K562 (cell line): ENCODE data around the gene XPC.

Experiments
- CXXC5 ChIP-seq: fragments of 250-450 bp; sonication (Bioruptor Pico); IDR thresholded peaks from 2 replicates; pipeline ENCODE4 v1.8.0; 2022; ENCODE audit warnings: inconsistent platforms, mild to moderate bottlenecking, moderate library complexity
- MTA2 ChIP-seq: fragments of 450-650 bp; IDR thresholded peaks from 2 replicates; pipeline ENCODE4 v1.6.1; 2016; ENCODE audit warnings: low read depth
- POLR2A ChIP-seq: fragments of 450-650 bp; conservative IDR thresholded peaks from 2 replicates; pipeline ENCODE4 v1.6.1; 2016
- POLR2AphosphoS2 ChIP-seq: IDR thresholded peaks from 2 replicates; pipeline ENCODE4 v1.6.1; 2012; ENCODE audit warnings: low read length, improper control_type of control experiment
- RNF2 ChIP-seq: sonication (generic); IDR thresholded peaks from 2 replicates; pipeline ENCODE4 v1.6.1; 2016
- SMC3 ChIP-seq: conservative IDR thresholded peaks from 2 replicates; pipeline ENCODE4 v1.6.1; 2011; ENCODE audit warnings: low read depth, low read length, improper control_type of control experiment; ENCODE audit not compliant: insufficient read depth
- SPI1 ChIP-seq: IDR thresholded peaks from 2 replicates; pipeline ENCODE4 v1.6.1; 2011; ENCODE audit warnings: low read depth, low read length, control low read depth, borderline replicate concordance
- TCF7L2 ChIP-seq: fragments of 150-350 bp; IDR thresholded peaks from 2 replicates; pipeline ENCODE4 v1.6.1; 2016; ENCODE audit warnings: low read depth, mild to moderate bottlenecking, low read length, moderate library complexity
- TF ChIP-seq, protein P1 (sequence below): fragments of 250-450 bp; sonication (Bioruptor Pico); IDR thresholded peaks from 2 replicates; pipeline ENCODE4 v1.4.0; 2020; ENCODE audit warnings: mild to moderate bottlenecking, moderate library complexity, borderline replicate concordance
- TF ChIP-seq, protein P2 (sequence below): sonication (generic); formaldehyde crosslinking; IDR thresholded peaks from 2 replicates; pipeline ENCODE4 v1.9.0; 2022; ENCODE audit warnings: mild to moderate bottlenecking, missing genetic modification reagents
- TF ChIP-seq, protein P3 (sequence below), 2 experiments: fragments of 450-650 bp; formaldehyde crosslinking in 1 of 2; IDR thresholded peaks; 2 replicates each; pipeline versions ENCODE4 v1.4.0 to v1.6.1; 2014 to 2020; ENCODE audit warnings: mild to moderate bottlenecking in 2 of 2, borderline replicate concordance in 1 of 2, low read depth in 1 of 2
- TF ChIP-seq, protein P4 (sequence below), 2 experiments: fragments of 450-650 bp in 1 of 2; sonication (generic) in 1 of 2; formaldehyde crosslinking in 1 of 2; IDR thresholded peaks in 1 of 2; conservative IDR thresholded peaks in 1 of 2; 2 replicates each; pipeline versions ENCODE4 v1.6.1 to v1.8.1; 2016 to 2023; ENCODE audit warnings: mild to moderate bottlenecking in 2 of 2, moderate library complexity in 2 of 2, inconsistent platforms in 1 of 2, missing genetic modification reagents in 1 of 2
- TF ChIP-seq, protein P5 (sequence below): fragments of 450-650 bp; formaldehyde crosslinking; IDR thresholded peaks from 2 replicates; pipeline ENCODE4 v1.4.0; 2022; ENCODE audit warnings: missing genetic modification characterization

DNA sequence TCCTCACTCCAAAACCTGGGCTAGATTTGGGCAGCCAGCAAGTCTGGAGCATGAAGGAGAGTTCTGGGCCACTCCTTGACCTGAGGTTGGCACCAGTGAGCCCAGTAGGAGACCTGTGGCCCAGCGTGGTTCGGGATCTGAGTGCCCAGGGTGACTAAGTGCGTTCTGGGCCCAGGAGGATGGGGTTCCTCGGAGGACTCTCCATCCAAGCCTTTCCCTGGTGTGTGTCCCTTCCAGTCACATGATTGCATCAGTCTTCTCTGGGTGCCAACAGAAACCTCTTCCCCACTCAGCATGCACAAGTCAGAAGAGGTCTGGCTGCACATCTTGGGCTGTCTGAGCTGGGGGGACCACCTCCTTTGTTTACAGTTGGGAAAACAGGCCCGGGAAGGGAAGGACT, 38.6 kb downstream of the XPC start:
- TF ChIP-seq, protein P1, sequence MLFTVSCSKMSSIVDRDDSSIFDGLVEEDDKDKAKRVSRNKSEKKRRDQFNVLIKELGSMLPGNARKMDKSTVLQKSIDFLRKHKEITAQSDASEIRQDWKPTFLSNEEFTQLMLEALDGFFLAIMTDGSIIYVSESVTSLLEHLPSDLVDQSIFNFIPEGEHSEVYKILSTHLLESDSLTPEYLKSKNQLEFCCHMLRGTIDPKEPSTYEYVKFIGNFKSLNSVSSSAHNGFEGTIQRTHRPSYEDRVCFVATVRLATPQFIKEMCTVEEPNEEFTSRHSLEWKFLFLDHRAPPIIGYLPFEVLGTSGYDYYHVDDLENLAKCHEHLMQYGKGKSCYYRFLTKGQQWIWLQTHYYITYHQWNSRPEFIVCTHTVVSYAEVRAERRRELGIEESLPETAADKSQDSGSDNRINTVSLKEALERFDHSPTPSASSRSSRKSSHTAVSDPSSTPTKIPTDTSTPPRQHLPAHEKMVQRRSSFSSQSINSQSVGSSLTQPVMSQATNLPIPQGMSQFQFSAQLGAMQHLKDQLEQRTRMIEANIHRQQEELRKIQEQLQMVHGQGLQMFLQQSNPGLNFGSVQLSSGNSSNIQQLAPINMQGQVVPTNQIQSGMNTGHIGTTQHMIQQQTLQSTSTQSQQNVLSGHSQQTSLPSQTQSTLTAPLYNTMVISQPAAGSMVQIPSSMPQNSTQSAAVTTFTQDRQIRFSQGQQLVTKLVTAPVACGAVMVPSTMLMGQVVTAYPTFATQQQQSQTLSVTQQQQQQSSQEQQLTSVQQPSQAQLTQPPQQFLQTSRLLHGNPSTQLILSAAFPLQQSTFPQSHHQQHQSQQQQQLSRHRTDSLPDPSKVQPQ (CRISPR knock-in tag) = no peak
- TF ChIP-seq TCF7L2 (no peak), SMC3 (no peak), SPI1 (no peak), POLR2A (no peak), CXXC5 (CRISPR knock-in tag) (no peak), MTA2 (no peak), RNF2 (no peak), POLR2AphosphoS2 (no peak)
- TF ChIP-seq, protein P2, sequence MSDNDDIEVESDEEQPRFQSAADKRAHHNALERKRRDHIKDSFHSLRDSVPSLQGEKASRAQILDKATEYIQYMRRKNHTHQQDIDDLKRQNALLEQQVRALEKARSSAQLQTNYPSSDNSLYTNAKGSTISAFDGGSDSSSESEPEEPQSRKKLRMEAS (CRISPR knock-in tag) = no peak
- TF ChIP-seq, protein P3, sequence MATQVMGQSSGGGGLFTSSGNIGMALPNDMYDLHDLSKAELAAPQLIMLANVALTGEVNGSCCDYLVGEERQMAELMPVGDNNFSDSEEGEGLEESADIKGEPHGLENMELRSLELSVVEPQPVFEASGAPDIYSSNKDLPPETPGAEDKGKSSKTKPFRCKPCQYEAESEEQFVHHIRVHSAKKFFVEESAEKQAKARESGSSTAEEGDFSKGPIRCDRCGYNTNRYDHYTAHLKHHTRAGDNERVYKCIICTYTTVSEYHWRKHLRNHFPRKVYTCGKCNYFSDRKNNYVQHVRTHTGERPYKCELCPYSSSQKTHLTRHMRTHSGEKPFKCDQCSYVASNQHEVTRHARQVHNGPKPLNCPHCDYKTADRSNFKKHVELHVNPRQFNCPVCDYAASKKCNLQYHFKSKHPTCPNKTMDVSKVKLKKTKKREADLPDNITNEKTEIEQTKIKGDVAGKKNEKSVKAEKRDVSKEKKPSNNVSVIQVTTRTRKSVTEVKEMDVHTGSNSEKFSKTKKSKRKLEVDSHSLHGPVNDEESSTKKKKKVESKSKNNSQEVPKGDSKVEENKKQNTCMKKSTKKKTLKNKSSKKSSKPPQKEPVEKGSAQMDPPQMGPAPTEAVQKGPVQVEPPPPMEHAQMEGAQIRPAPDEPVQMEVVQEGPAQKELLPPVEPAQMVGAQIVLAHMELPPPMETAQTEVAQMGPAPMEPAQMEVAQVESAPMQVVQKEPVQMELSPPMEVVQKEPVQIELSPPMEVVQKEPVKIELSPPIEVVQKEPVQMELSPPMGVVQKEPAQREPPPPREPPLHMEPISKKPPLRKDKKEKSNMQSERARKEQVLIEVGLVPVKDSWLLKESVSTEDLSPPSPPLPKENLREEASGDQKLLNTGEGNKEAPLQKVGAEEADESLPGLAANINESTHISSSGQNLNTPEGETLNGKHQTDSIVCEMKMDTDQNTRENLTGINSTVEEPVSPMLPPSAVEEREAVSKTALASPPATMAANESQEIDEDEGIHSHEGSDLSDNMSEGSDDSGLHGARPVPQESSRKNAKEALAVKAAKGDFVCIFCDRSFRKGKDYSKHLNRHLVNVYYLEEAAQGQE (IDR thresholded peaks at IDR 0.05; ENCODE audit: borderline replicate concordance) = no peak
- TF ChIP-seq, protein P3 (CRISPR knock-in tag; IDR thresholded peaks at IDR 0.05; ENCODE audit: low read depth) = no peak
- TF ChIP-seq, protein P4, sequence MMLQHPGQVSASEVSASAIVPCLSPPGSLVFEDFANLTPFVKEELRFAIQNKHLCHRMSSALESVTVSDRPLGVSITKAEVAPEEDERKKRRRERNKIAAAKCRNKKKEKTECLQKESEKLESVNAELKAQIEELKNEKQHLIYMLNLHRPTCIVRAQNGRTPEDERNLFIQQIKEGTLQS (IDR thresholded peaks at IDR 0.05) = no peak
- TF ChIP-seq, protein P4 (CRISPR knock-in tag; conservative IDR thresholded peaks at IDR 0.05) = no peak
- TF ChIP-seq, protein P5, sequence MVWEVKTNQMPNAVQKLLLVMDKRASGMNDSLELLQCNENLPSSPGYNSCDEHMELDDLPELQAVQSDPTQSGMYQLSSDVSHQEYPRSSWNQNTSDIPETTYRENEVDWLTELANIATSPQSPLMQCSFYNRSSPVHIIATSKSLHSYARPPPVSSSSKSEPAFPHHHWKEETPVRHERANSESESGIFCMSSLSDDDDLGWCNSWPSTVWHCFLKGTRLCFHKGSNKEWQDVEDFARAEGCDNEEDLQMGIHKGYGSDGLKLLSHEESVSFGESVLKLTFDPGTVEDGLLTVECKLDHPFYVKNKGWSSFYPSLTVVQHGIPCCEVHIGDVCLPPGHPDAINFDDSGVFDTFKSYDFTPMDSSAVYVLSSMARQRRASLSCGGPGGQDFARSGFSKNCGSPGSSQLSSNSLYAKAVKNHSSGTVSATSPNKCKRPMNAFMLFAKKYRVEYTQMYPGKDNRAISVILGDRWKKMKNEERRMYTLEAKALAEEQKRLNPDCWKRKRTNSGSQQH = no peak
